ENCODE data around the gene REPIN1. TPM values are rescaled to one million over a fixed set of nuclear protein-coding genes. Genes with fewer than 3 reads are reported as not detected.

REPIN1 gene
- total RNA-seq, 1 experiment from 2014 or later, result 189 TPM

GRCh38 chr7:150335108-150335773 lies 33.4 kb upstream of the REPIN1 start:
- TF ChIP-seq CTCF (IDR thresholded peaks at IDR 0.05; ENCODE audit: unreplicated experiment), result no peak
- DNase-seq, result no peak
- peaks cover 15% of the 10 kb centered on the region for H3K4me1 Mint-ChIP-seq (ENCODE audit: low read depth, unreplicated experiment)
- no peak overlapping the region for H3K4me3 Mint-ChIP-seq (ENCODE audit: low read depth, unreplicated experiment)
- intact Hi-C loops (cut with micrococcal nuclease; ENCODE audit: unreplicated experiment), result no loop called here
- H3K27ac Mint-ChIP-seq (ENCODE audit: unreplicated experiment), result no peak overlapping the region
- peaks cover 23% of the 10 kb centered on the region for H3K36me3 Mint-ChIP-seq (ENCODE audit: insufficient read depth, unreplicated experiment)
- BruUV-seq (replicated peaks), result no TSS peak
- H3K9me3 Mint-ChIP-seq (ENCODE audit: low read depth, unreplicated experiment), result no peaks in the 10 kb centered on the region
- CTCF ChIA-PET, result no interaction called here
- no peaks in the 10 kb centered on the region for H3K27me3 Mint-ChIP-seq (ENCODE audit: unreplicated experiment)

GRCh38 chr7:150335774-150336112 lies 32.9 kb upstream of the REPIN1 start:
- Mint-ChIP-seq H3K36me3 (ENCODE audit: insufficient read depth, unreplicated experiment) (peaks cover 26% of the 10 kb centered on the region), H3K4me1 (ENCODE audit: low read depth, unreplicated experiment) (peaks cover 18% of the 10 kb centered on the region), H3K4me3 (ENCODE audit: low read depth, unreplicated experiment) (no peak overlapping the region), H3K9me3 (ENCODE audit: low read depth, unreplicated experiment) (no peaks in the 10 kb centered on the region), H3K27me3 (ENCODE audit: unreplicated experiment) (no peaks in the 10 kb centered on the region), H3K27ac (ENCODE audit: unreplicated experiment) (no peak overlapping the region)
- no peak for DNase-seq
- CTCF ChIA-PET, result no interaction called here
- intact Hi-C loops (cut with micrococcal nuclease; ENCODE audit: unreplicated experiment), result no loop called here
- TF ChIP-seq CTCF (IDR thresholded peaks at IDR 0.05; ENCODE audit: unreplicated experiment), result no peak
- no TSS peak for BruUV-seq (replicated peaks)

GRCh38 chr7:150336746-150337145 lies 31.9 kb upstream of the REPIN1 start:
- intact Hi-C loops (cut with micrococcal nuclease; ENCODE audit: unreplicated experiment), result no loop called here
- no TSS peak for BruUV-seq (replicated peaks)
- H3K36me3 Mint-ChIP-seq (ENCODE audit: insufficient read depth, unreplicated experiment), result peaks cover 26% of the 10 kb centered on the region

GRCh38 chr7:150337179-150337578 lies 31.4 kb upstream of the REPIN1 start:
- TF ChIP-seq CTCF (IDR thresholded peaks at IDR 0.05; ENCODE audit: unreplicated experiment), result no peak
- H3K27me3 Mint-ChIP-seq (ENCODE audit: unreplicated experiment), result no peaks in the 10 kb centered on the region
- peaks cover 18% of the 10 kb centered on the region for H3K4me1 Mint-ChIP-seq (ENCODE audit: low read depth, unreplicated experiment)
- H3K9me3 Mint-ChIP-seq (ENCODE audit: low read depth, unreplicated experiment), result no peaks in the 10 kb centered on the region
- intact Hi-C loops (cut with micrococcal nuclease; ENCODE audit: unreplicated experiment), result no loop called here
- no TSS peak for BruUV-seq (replicated peaks)
- H3K27ac Mint-ChIP-seq (ENCODE audit: unreplicated experiment), result no peak overlapping the region
- CTCF ChIA-PET, result no interaction called here
- H3K36me3 Mint-ChIP-seq (ENCODE audit: insufficient read depth, unreplicated experiment), result peaks cover 26% of the 10 kb centered on the region
- no peak for DNase-seq
- no peak overlapping the region for H3K4me3 Mint-ChIP-seq (ENCODE audit: low read depth, unreplicated experiment)

More at GRCh38 chr7:150336746-150337145, 31.9 kb upstream of the REPIN1 start:
- H3K27ac Mint-ChIP-seq (ENCODE audit: unreplicated experiment), result no peak overlapping the region
- no peak for DNase-seq
- CTCF ChIA-PET, result no interaction called here
- H3K9me3 Mint-ChIP-seq (ENCODE audit: low read depth, unreplicated experiment), result no peaks in the 10 kb centered on the region
- H3K27me3 Mint-ChIP-seq (ENCODE audit: unreplicated experiment), result no peaks in the 10 kb centered on the region
- peaks cover 18% of the 10 kb centered on the region for H3K4me1 Mint-ChIP-seq (ENCODE audit: low read depth, unreplicated experiment)
- no peak for TF ChIP-seq CTCF (IDR thresholded peaks at IDR 0.05; ENCODE audit: unreplicated experiment)
- H3K4me3 Mint-ChIP-seq (ENCODE audit: low read depth, unreplicated experiment), result no peak overlapping the region
